Measurements from ENCODE around the gene PTCHD4. TPM values are rescaled to one million over a fixed set of nuclear protein-coding genes. Genes with fewer than 3 reads are reported as not detected.

The PTCHD4 gene
- total RNA-seq, 1 donor from 2014 or later: 3.0 TPM

- Histone ChIP-seq H3K27me3 (ENCODE audit: control insufficient read depth, insufficient read depth, low read length) (no peaks in the 10 kb centered on the region), H3K36me3 (ENCODE audit: control insufficient read depth, insufficient read depth, low read length) (no peaks in the 10 kb centered on the region), H3K4me3 (ENCODE audit: low read depth, low read length) (no peak overlapping the region)
- DNase-seq (ENCODE audit: low read depth): no peak
- TF ChIP-seq CTCF (IDR thresholded peaks at IDR 0.05; ENCODE audit: insufficient read depth, low read length, poor library complexity, severe bottlenecking): no peak
These were observed 9.7 kb downstream of the PTCHD4 start for GRCh38 chr6:48101290-48101689.

- no peaks in the 10 kb centered on the region for H3K27me3 ChIP-seq (ENCODE audit: control insufficient read depth, insufficient read depth, low read length)
- H3K36me3 ChIP-seq (ENCODE audit: control insufficient read depth, insufficient read depth, low read length): no peaks in the 10 kb centered on the region
- DNase-seq (ENCODE audit: low read depth): no peak
- TF ChIP-seq CTCF (IDR thresholded peaks at IDR 0.05; ENCODE audit: insufficient read depth, low read length, poor library complexity, severe bottlenecking): no peak
- H3K4me3 ChIP-seq (ENCODE audit: low read depth, low read length): no peak overlapping the region
These were observed 10.5 kb downstream of the PTCHD4 start for GRCh38 chr6:48100588-48100895.

GRCh38 chr6:48099713-48100587 is 11.0 kb downstream of the PTCHD4 start:
- Histone ChIP-seq H3K27me3 (ENCODE audit: control insufficient read depth, insufficient read depth, low read length) (no peaks in the 10 kb centered on the region), H3K36me3 (ENCODE audit: control insufficient read depth, insufficient read depth, low read length) (no peaks in the 10 kb centered on the region), H3K4me3 (ENCODE audit: low read depth, low read length) (no peak overlapping the region)
- TF ChIP-seq CTCF (IDR thresholded peaks at IDR 0.05; ENCODE audit: insufficient read depth, low read length, poor library complexity, severe bottlenecking): no peak
- DNase-seq (ENCODE audit: low read depth): no peak

GRCh38 chr6:48098923-48099322 is 12.1 kb downstream of the PTCHD4 start:
- Histone ChIP-seq H3K4me3 (ENCODE audit: low read depth, low read length) (no peak overlapping the region), H3K27me3 (ENCODE audit: control insufficient read depth, insufficient read depth, low read length) (no peaks in the 10 kb centered on the region), H3K36me3 (ENCODE audit: control insufficient read depth, insufficient read depth, low read length) (no peaks in the 10 kb centered on the region)
- TF ChIP-seq CTCF (IDR thresholded peaks at IDR 0.05; ENCODE audit: insufficient read depth, low read length, poor library complexity, severe bottlenecking): no peak
- DNase-seq (ENCODE audit: low read depth): no peak

- no peak overlapping the region for H3K4me3 ChIP-seq (ENCODE audit: low read depth, low read length)
- no peaks in the 10 kb centered on the region for H3K36me3 ChIP-seq (ENCODE audit: control insufficient read depth, insufficient read depth, low read length)
- DNase-seq (ENCODE audit: low read depth): no peak
- no peaks in the 10 kb centered on the region for H3K27me3 ChIP-seq (ENCODE audit: control insufficient read depth, insufficient read depth, low read length)
- TF ChIP-seq CTCF (IDR thresholded peaks at IDR 0.05; ENCODE audit: insufficient read depth, low read length, poor library complexity, severe bottlenecking): no peak
These were observed 18.3 kb downstream of the PTCHD4 start for GRCh38 chr6:48092550-48093217.
